Measurements from ENCODE around the gene IER5L. TPM values are rescaled to one million over a fixed set of nuclear protein-coding genes. Genes with fewer than 3 reads are reported as not detected.

Gene IER5L
- total and polyA plus RNA-seq, 2 donors (not counting 3 experiments of a cell fraction or from before 2014, with no cell fraction given) = 5.3 to 12.3 TPM

DNA sequence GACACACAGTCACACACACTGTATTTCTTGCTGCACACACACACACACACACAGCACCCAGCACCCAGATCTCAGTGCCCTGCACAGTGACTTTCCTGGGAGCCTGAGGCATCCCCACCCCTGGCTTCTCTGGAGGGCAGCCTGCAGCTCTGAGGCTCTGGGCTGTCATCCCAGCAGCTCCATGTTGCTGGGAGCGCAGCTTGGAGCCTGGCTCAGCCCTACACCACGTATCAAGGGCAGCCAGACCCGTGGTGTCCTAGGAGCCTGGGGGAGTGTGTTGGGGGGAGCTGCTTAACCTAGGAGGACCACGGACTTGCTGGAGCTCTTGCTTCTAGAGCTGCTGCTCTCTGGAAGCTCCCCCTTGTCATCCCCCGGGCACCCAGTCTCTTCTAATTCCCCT, 5.2 kb downstream of the IER5L start:
- H4K20me1 ChIP-seq (replicated peaks; ENCODE audit: control insufficient read depth, extremely low read depth, insufficient read depth, low read length) = no peaks in the 10 kb centered on the region
- H3K36me3 ChIP-seq (ENCODE audit: control insufficient read depth in 2 of 2, extremely low read depth in 1 of 2, insufficient read depth in 2 of 2, low read length in 2 of 2) = no peaks in the 10 kb centered on the region
- no peak overlapping the region for H3K4me3 ChIP-seq (replicated peaks in 1 of 3; ENCODE audit: insufficient read depth in 1 of 3, low read depth in 1 of 3, low read length in 3 of 3)
- ChIA-PET CTCF (interaction anchor here (1.1 to 9.3 kb wide), 10 partner anchors 19 to 451 kb away, joined by 3 to 287 read pairs (median 10); no protein-coding TSS in a partner anchor), POLR2A (interaction anchor here (0.9 kb wide), 1 partner anchor 30 kb away, joined by 3 read pairs; no protein-coding TSS in a partner anchor)
- no TSS peak for BruUV-seq (replicated peaks)
- no peak overlapping the region for H3K9ac ChIP-seq (replicated peaks; ENCODE audit: extremely low read depth, insufficient read depth, low read length)
- H3K4me1 ChIP-seq (ENCODE audit: control insufficient read depth, extremely low read depth, insufficient read depth, low read length) = peaks cover 35% of the 10 kb centered on the region
- no peak overlapping the region for H2AFZ ChIP-seq (ENCODE audit: low read depth, low read length)
- H3K9me1 ChIP-seq (replicated peaks; ENCODE audit: control insufficient read depth, extremely low read depth, insufficient read depth, low read length) = no peaks in the 10 kb centered on the region
- no peaks in the 10 kb centered on the region for H3K9me3 ChIP-seq (replicated peaks; ENCODE audit: control insufficient read depth, insufficient read depth, low read length)
- intact Hi-C loops (cut with micrococcal nuclease) = no loop called here
- FAIRE-seq (no peak), DNase-seq (ENCODE audit: low read depth, low spot score) (no peak)
- no peak overlapping the region for H3K4me2 ChIP-seq (ENCODE audit: insufficient read depth, low read length)
- dilution Hi-C loops (cut with MboI; ENCODE audit: extremely low pct_ligation_motif_present, low sequenced_read_pairs) = no loop called here
- no peak overlapping the region for H3K27ac ChIP-seq (ENCODE audit: insufficient read depth, low read depth, low read length)
- no peak for TF ChIP-seq FOS (IDR thresholded peaks at IDR 0.05; ENCODE audit: borderline replicate concordance, insufficient read depth, low read length)
- TF ChIP-seq POLR2A (IDR thresholded peaks at IDR 0.05; ENCODE audit: low read depth, low read length) = no peak
- no peak for TF ChIP-seq POLR2AphosphoS5 (IDR thresholded peaks at IDR 0.05; ENCODE audit: insufficient read depth, low read depth, low read length)
- TF ChIP-seq GATA2 (IDR thresholded peaks at IDR 0.05; ENCODE audit: insufficient read depth, insufficient read length, low read depth, low read length) = no peak
- TF ChIP-seq JUN (IDR thresholded peaks at IDR 0.05; ENCODE audit: borderline replicate concordance, insufficient read depth, insufficient read length, low read depth) = no peak
- TF ChIP-seq, protein P1, sequence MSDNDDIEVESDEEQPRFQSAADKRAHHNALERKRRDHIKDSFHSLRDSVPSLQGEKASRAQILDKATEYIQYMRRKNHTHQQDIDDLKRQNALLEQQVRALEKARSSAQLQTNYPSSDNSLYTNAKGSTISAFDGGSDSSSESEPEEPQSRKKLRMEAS (IDR thresholded peaks at IDR 0.05; ENCODE audit: insufficient read depth, insufficient read length) = no peak
- TF ChIP-seq EZH2 (IDR thresholded peaks at IDR 0.05; ENCODE audit: borderline replicate concordance, low read depth, low read length, severe bottlenecking) = no peak
- TF ChIP-seq, protein P2, sequence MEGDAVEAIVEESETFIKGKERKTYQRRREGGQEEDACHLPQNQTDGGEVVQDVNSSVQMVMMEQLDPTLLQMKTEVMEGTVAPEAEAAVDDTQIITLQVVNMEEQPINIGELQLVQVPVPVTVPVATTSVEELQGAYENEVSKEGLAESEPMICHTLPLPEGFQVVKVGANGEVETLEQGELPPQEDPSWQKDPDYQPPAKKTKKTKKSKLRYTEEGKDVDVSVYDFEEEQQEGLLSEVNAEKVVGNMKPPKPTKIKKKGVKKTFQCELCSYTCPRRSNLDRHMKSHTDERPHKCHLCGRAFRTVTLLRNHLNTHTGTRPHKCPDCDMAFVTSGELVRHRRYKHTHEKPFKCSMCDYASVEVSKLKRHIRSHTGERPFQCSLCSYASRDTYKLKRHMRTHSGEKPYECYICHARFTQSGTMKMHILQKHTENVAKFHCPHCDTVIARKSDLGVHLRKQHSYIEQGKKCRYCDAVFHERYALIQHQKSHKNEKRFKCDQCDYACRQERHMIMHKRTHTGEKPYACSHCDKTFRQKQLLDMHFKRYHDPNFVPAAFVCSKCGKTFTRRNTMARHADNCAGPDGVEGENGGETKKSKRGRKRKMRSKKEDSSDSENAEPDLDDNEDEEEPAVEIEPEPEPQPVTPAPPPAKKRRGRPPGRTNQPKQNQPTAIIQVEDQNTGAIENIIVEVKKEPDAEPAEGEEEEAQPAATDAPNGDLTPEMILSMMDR (IDR thresholded peaks at IDR 0.05; ENCODE audit: extremely low read depth in 1 of 2, insufficient read depth in 1 of 2, low read depth in 1 of 2, low read length in 2 of 2) = no peak
- TF ChIP-seq MYC (IDR thresholded peaks at IDR 0.05; ENCODE audit: low read depth, low read length) = no peak
- H3K27me3 ChIP-seq (ENCODE audit: control insufficient read depth in 2 of 2, insufficient read depth in 2 of 2, low read length in 2 of 2) = no peaks in the 10 kb centered on the region
- H3K79me2 ChIP-seq (ENCODE audit: control insufficient read depth, insufficient read depth, low read length) = peaks cover 12% of the 10 kb centered on the region

All from endothelial cell of umbilical vein (primary cell).